ENCODE results near the gene TBC1D22B.

DNA sequence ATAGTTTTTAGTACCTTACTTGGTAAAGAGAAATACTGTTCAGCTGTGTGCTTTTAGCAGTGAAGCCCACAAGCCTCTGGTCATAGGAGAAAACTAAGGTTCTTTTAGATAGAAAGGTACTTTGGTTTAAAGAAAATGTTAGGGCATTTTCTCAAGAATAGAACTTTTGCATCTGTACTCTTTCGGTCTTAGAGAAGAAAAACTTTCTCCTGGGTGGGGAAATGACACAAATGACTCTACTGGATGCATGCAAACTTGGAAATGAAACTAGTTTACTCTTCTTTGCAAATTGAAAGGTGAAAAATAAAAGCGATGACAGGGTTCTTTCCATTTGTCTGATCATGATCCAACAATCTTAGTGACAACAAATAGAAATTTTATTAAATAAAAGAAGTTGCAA is 2.5 kb downstream of the TBC1D22B start:
- TF ChIP-seq, protein P1, sequence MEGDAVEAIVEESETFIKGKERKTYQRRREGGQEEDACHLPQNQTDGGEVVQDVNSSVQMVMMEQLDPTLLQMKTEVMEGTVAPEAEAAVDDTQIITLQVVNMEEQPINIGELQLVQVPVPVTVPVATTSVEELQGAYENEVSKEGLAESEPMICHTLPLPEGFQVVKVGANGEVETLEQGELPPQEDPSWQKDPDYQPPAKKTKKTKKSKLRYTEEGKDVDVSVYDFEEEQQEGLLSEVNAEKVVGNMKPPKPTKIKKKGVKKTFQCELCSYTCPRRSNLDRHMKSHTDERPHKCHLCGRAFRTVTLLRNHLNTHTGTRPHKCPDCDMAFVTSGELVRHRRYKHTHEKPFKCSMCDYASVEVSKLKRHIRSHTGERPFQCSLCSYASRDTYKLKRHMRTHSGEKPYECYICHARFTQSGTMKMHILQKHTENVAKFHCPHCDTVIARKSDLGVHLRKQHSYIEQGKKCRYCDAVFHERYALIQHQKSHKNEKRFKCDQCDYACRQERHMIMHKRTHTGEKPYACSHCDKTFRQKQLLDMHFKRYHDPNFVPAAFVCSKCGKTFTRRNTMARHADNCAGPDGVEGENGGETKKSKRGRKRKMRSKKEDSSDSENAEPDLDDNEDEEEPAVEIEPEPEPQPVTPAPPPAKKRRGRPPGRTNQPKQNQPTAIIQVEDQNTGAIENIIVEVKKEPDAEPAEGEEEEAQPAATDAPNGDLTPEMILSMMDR (conservative IDR thresholded peaks at IDR 0.05; ENCODE audit: low read length) = no peak
- no peak for TF ChIP-seq EZH2phosphoT487 (IDR thresholded peaks at IDR 0.05; ENCODE audit: borderline replicate concordance)

Data from Loucy (cell line).